ENCODE results near the gene UBE2D4.
"Not testable (repeated sequence)": the region's sequence is repeated elsewhere in the genome, so short reads cannot be mapped to it uniquely, and the experiment has no call there.

Gene UBE2D4

GRCh38 chr7:43969586-43969985 is 43.4 kb downstream of the UBE2D4 start:
- not testable (repeated sequence) for DNase-seq

- DNase-seq: not testable (repeated sequence)
These were observed 44.5 kb downstream of the UBE2D4 start for GRCh38 chr7:43970698-43971097.

- not testable (repeated sequence) for DNase-seq
These were observed 47.9 kb downstream of the UBE2D4 start for GRCh38 chr7:43974033-43974573.

GRCh38 chr7:43974725-43975482 is 48.7 kb downstream of the UBE2D4 start:
- DNase-seq: not testable (repeated sequence)

GRCh38 chr7:43977525-43977924 is 51.3 kb downstream of the UBE2D4 start:
- DNase-seq: no peak

- DNase-seq: not testable (repeated sequence)
These were observed 51.9 kb downstream of the UBE2D4 start for GRCh38 chr7:43978102-43978501.

GRCh38 chr7:43982848-43983247 is 56.6 kb downstream of the UBE2D4 start:
- DNase-seq: not testable (repeated sequence)

GRCh38 chr7:43983736-43984135 is 57.5 kb downstream of the UBE2D4 start:
- not testable (repeated sequence) for DNase-seq

GRCh38 chr7:43985904-43986864 is 59.9 kb downstream of the UBE2D4 start:
- DNase-seq: peak; percentile 32

- not testable (repeated sequence) for DNase-seq
These were observed 61.2 kb downstream of the UBE2D4 start for GRCh38 chr7:43987476-43987875.

GRCh38 chr7:43990011-43990585 is 63.9 kb downstream of the UBE2D4 start:
- DNase-seq: not testable (repeated sequence)

- not testable (repeated sequence) for DNase-seq
These were observed 64.6 kb downstream of the UBE2D4 start for GRCh38 chr7:43990829-43991228.

- not testable (repeated sequence) for DNase-seq
These were observed 66.7 kb downstream of the UBE2D4 start for GRCh38 chr7:43992896-43993295.

- DNase-seq: not testable (repeated sequence)
These were observed 68.4 kb downstream of the UBE2D4 start for GRCh38 chr7:43994681-43995080.

GRCh38 chr7:43997532-43997931 is 71.3 kb downstream of the UBE2D4 start, which contains the start of gene SPDYE1:
Gene SPDYE1 (plus strand): TSS chr7:43997897. CDS start chr7:43999950, 2,053 bp downstream.
- DNase-seq: not testable (repeated sequence)

Measured in 8988T (cell line).